HCT116 (cell line): ENCODE measurements around the gene C2orf72. TPM values are rescaled to one million over a fixed set of nuclear protein-coding genes. Genes with fewer than 3 reads are reported as not detected.

Source experiments
- ATAC-seq: fragments of 200-7000 bp; cut with Tn5 transposase; 2 replicates; pipeline ENCODE4 v1.9.1; 2020; ENCODE audit warnings: mild to moderate bottlenecking, moderate library complexity
- BruUV-seq: library from RNA; stranded (reverse); fragments of 400-500 nt; replicated peaks from 2 replicates; lab custom pipeline; 2021; lab: Mats Ljungman, UMichigan
- CTCF ChIA-PET: fragments of 300-600 bp; sonication (Branson Sonifier 250); formaldehyde crosslinking; loops from one replicate; lab custom pipeline; 2021; ENCODE audit warnings: antibody characterized with exemption; lab: Charles Lee
- POLR2A ChIA-PET: fragments of 300-600, 350-600 bp; sonication (Branson Sonifier 250); formaldehyde crosslinking; loops from one replicate; lab custom pipeline; 2021; ENCODE audit warnings: antibody characterized with exemption; lab: Charles Lee
- RAD21 ChIA-PET, 2 experiments: fragments of 300-600 bp; sonication (Branson Sonifier 250); formaldehyde crosslinking; loops; one replicate each; lab custom pipeline; 2023; ENCODE audit warnings: low total read pairs in 2 of 2; ENCODE audit not compliant: uncharacterized antibody in 2 of 2, unreplicated experiment in 2 of 2, low non-redundant PET in 1 of 2; lab: Charles Lee
- DNase-seq: peaks from one replicate; pipeline ENCODE4 v3.0.0-alpha.2; 2010; ENCODE audit warnings: low read depth, low spot score
- H2AFZ ChIP-seq: fragments of 200-600 bp; shearing (Covaris generic), sonication (generic); 2 replicates; pipeline ENCODE4 v1.6.1; 2017; ENCODE audit warnings: low read depth, mixed run types, mixed read lengths, antibody characterized with exemption, low read length; ENCODE audit not compliant: poor library complexity, severe bottlenecking
- H3K27ac ChIP-seq: 2 replicates; pipeline ENCODE4 v1.5.1; 2012; ENCODE audit warnings: low read depth, low read length
- H3K27me3 ChIP-seq: fragments of 200-600 bp; sonication (generic); 2 replicates; pipeline ENCODE4 v1.6.1; 2016; ENCODE audit warnings: mixed run types, low read length, mixed read lengths; ENCODE audit not compliant: insufficient read depth
- H3K36me3 ChIP-seq, 2 experiments: fragments of 200-500 bp in 1 of 2; fragments of 200-600 bp in 1 of 2; sonication (Bioruptor generic) in 1 of 2; sonication (generic) in 1 of 2; 2 replicates each; pipeline versions ENCODE4 v1.5.1 to v1.6.1; 2014 to 2016; ENCODE audit warnings: low read length in 2 of 2, inconsistent platforms in 1 of 2, mixed read lengths in 1 of 2, mixed run types in 1 of 2; ENCODE audit not compliant: insufficient read depth in 2 of 2, control insufficient read depth in 1 of 2
- H3K4me1 ChIP-seq, 2 experiments: fragments of 200-600 bp in 1 of 2; sonication (generic) in 1 of 2; 2 replicates each; pipeline versions ENCODE4 v1.5.1 to v1.6.1; 2012 to 2017; ENCODE audit warnings: low read length in 2 of 2, inconsistent platforms in 1 of 2, mild to moderate bottlenecking in 1 of 2, mixed read lengths in 1 of 2, mixed run types in 1 of 2, moderate library complexity in 1 of 2; ENCODE audit not compliant: insufficient read depth in 2 of 2, control insufficient read depth in 1 of 2
- H3K4me2 ChIP-seq: fragments of 200-600 bp; sonication (generic); 2 replicates; pipeline ENCODE4 v1.6.1; 2017; ENCODE audit warnings: mixed run types, low read length, mixed read lengths
- H3K4me3 ChIP-seq, 2 experiments: fragments of 200-600 bp in 1 of 2; sonication (generic) in 1 of 2; replicated peaks in 1 of 2; 2 replicates each; pipeline ENCODE4 v1.5.1; 2011 to 2016; ENCODE audit warnings: low read length in 2 of 2, control low read depth in 1 of 2, low read depth in 1 of 2, mild to moderate bottlenecking in 1 of 2, mixed read lengths in 1 of 2, mixed run types in 1 of 2
- H3K79me2 ChIP-seq: fragments of 200-600 bp; sonication (generic); 2 replicates; pipeline ENCODE4 v1.6.1; 2017; ENCODE audit warnings: mild to moderate bottlenecking, mixed run types, low read length, moderate library complexity, mixed read lengths; ENCODE audit not compliant: insufficient read depth
- H3K9ac ChIP-seq: fragments of 200-600 bp; sonication (generic); 2 replicates; pipeline ENCODE4 v1.6.1; 2016; ENCODE audit warnings: low read length, mixed read lengths
- H3K9me2 ChIP-seq: fragments of 200-600 bp; sonication (generic), shearing (Covaris generic); 2 replicates; pipeline ENCODE4 v1.6.1; 2017; ENCODE audit warnings: mixed run types, mild to moderate bottlenecking, moderate library complexity; ENCODE audit not compliant: insufficient read depth
- H3K9me3 ChIP-seq, 2 experiments: fragments of 200-500 bp in 1 of 2; fragments of 200-600 bp in 1 of 2; sonication (Bioruptor generic) in 1 of 2; sonication (generic) in 1 of 2; 2 replicates each; pipeline ENCODE4 v1.6.1; 2014 to 2017; ENCODE audit warnings: low read length in 2 of 2, mixed read lengths in 2 of 2, inconsistent platforms in 1 of 2, low read depth in 1 of 2, mild to moderate bottlenecking in 1 of 2, mixed run types in 1 of 2, moderate library complexity in 1 of 2; ENCODE audit not compliant: control insufficient read depth in 1 of 2, insufficient read depth in 1 of 2
- H4K20me1 ChIP-seq: fragments of 200-600 bp; sonication (generic), shearing (Covaris generic); 2 replicates; pipeline ENCODE4 v1.6.1; 2017; ENCODE audit warnings: mixed run types, mild to moderate bottlenecking, moderate library complexity; ENCODE audit not compliant: insufficient read depth
- CBX3 ChIP-seq: IDR thresholded peaks from 2 replicates; pipeline ENCODE4 v1.6.1; 2012; ENCODE audit warnings: low read depth
- CEBPB ChIP-seq: IDR thresholded peaks from 2 replicates; pipeline ENCODE4 v1.6.1; 2012; ENCODE audit warnings: low read depth
- ELF1 ChIP-seq: IDR thresholded peaks from 2 replicates; pipeline ENCODE4 v1.6.1; 2012; ENCODE audit warnings: low read depth, borderline replicate concordance
- EZH2phosphoT487 ChIP-seq: fragments of 200-600 bp; IDR thresholded peaks from 2 replicates; pipeline ENCODE4 v1.6.1; 2018; ENCODE audit warnings: antibody characterized with exemption, borderline replicate concordance
- FOSL1 ChIP-seq: IDR thresholded peaks from 2 replicates; pipeline ENCODE4 v1.6.1; 2012; ENCODE audit warnings: low read depth
- REST ChIP-seq: IDR thresholded peaks from 2 replicates; pipeline ENCODE4 v1.6.1; 2012; ENCODE audit warnings: low read depth
- SIN3A ChIP-seq: IDR thresholded peaks from 2 replicates; pipeline ENCODE4 v1.6.1; 2012; ENCODE audit warnings: low read depth
- TCF7L2 ChIP-seq: IDR thresholded peaks from 2 replicates; pipeline ENCODE4 v1.7.0; 2011; ENCODE audit warnings: borderline replicate concordance, inconsistent platforms; ENCODE audit not compliant: insufficient read depth, insufficient read length; ENCODE audit errors: extremely low read depth
- intact Hi-C: fragments of 100-400 bp; cut with micrococcal nuclease; formaldehyde crosslinking; loops from 2 replicates; pipeline ENCODE4 v1.10.0; 2022
- total RNA-seq: library from RNA; stranded (reverse); gene quantifications from one replicate; pipeline ENCODE4 v1.2.1, GENCODE V29; 2021; ENCODE audit not compliant: unreplicated experiment
- TF ChIP-seq, protein P1 (sequence below): IDR thresholded peaks from 2 replicates; pipeline ENCODE4 v1.6.1; 2011; ENCODE audit warnings: mild to moderate bottlenecking, low read length, moderate library complexity; ENCODE audit not compliant: insufficient replicate concordance; ENCODE audit errors: extremely low read depth

The C2orf72 gene
- total RNA-seq, 1 experiment from 2014 or later, result 3.7 TPM

DNA sequence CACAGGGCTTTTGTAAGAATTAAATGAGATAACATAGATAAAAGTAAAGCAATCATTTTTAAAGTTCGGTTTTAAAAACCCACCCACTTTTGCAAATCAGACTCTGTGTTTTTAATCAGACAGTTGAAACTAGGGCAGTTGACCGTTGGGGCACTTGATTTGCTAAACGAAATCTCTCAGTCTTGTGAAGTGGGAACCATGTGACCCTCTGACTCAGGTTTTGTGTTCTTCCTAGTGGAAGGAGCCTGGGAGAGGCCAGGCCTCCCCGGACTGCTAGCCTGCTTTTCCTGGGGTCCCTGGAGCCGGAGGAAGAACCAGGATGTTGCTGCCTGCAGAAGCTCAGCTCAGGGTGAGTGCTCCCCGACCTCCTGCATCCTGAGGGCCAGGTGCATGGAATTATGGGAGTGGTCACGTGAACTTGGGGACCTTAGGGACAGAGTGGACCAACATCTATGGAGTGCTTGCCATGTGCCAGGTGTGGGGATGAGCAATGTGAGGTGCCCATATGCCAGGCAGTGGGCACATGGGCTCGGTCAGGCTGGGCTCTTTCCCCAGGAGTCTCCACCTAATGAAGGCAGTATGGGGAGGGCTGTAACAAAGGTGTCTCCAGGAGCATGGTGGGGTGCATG, 3.9 kb downstream of the C2orf72 start:
- no peaks in the 10 kb centered on the region for H3K9me2 ChIP-seq
- H3K4me1 ChIP-seq, result peaks cover 0 to 11% of the 10 kb centered on the region in 2 experiments; a peak in 1 of 4 replicates
- CTCF ChIA-PET, result no interaction called here
- H3K9ac ChIP-seq, result no peak overlapping the region
- no peaks in the 10 kb centered on the region for H3K9me3 ChIP-seq
- H2AFZ ChIP-seq, result no peak overlapping the region
- no peaks in the 10 kb centered on the region for H3K79me2 ChIP-seq
- H3K36me3 ChIP-seq, result peaks cover 0 to 3% of the 10 kb centered on the region in 2 experiments; a peak in 1 of 4 replicates
- H4K20me1 ChIP-seq, result no peaks in the 10 kb centered on the region
- intact Hi-C loops, result no loop called here
- RAD21 ChIA-PET, result no interaction called here
- ATAC-seq, result no peak
- POLR2A ChIA-PET, result no interaction called here
- no peak overlapping the region for H3K4me3 ChIP-seq
- no peak overlapping the region for H3K27ac ChIP-seq
- no peak overlapping the region for H3K4me2 ChIP-seq
- TF ChIP-seq EZH2phosphoT487 (no peak), FOSL1 (no peak), REST (no peak), TCF7L2 (no peak), CEBPB (no peak), SIN3A (no peak), CBX3 (no peak), ELF1 (no peak)
- TF ChIP-seq, protein P1, sequence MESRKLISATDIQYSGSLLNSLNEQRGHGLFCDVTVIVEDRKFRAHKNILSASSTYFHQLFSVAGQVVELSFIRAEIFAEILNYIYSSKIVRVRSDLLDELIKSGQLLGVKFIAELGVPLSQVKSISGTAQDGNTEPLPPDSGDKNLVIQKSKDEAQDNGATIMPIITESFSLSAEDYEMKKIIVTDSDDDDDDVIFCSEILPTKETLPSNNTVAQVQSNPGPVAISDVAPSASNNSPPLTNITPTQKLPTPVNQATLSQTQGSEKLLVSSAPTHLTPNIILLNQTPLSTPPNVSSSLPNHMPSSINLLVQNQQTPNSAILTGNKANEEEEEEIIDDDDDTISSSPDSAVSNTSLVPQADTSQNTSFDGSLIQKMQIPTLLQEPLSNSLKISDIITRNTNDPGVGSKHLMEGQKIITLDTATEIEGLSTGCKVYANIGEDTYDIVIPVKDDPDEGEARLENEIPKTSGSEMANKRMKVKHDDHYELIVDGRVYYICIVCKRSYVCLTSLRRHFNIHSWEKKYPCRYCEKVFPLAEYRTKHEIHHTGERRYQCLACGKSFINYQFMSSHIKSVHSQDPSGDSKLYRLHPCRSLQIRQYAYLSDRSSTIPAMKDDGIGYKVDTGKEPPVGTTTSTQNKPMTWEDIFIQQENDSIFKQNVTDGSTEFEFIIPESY, result no peak
- no peaks in the 10 kb centered on the region for H3K27me3 ChIP-seq
- no peak for DNase-seq
- BruUV-seq, result no TSS peak
